Measurements from ENCODE around the gene MRPS2. TPM values are rescaled to one million over a fixed set of nuclear protein-coding genes. Genes with fewer than 3 reads are reported as not detected.

The MRPS2 gene
- total RNA-seq, 2 donors from 2014 or later, result 40.6 to 54.9 TPM

DNA sequence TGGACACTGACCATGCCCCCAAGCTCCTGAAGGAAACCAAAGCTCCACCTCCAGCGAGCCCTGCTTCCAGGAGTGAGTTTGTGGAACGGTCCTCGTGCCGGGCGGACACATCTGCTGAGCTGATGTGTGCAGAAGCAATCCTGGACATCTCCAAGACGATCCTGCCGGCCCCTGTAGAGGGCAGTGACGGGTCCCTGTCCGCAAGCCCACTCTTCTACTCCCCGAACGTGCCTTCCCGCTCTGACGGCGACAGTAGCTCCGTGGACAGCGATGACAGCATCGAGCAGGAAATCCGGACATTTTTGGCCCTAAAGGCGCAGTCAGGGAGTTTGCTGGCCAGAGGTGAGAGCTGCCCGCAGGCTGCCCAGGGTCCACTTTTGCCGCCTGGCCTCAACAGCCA lies 14.7 kb upstream of the MRPS2 start:
- Mint-ChIP-seq H3K4me1 (ENCODE audit: low read depth) (no peaks in the 10 kb centered on the region), H3K36me3 (ENCODE audit: insufficient read depth in 2 of 2) (no peaks in the 10 kb centered on the region), H3K4me3 (no peak overlapping the region), H3K27ac (no peak overlapping the region), H3K27me3 (ENCODE audit: low read depth) (peaks cover 6% of the 10 kb centered on the region), H3K9me3 (no peaks in the 10 kb centered on the region)
- ATAC-seq (replicated peaks in 1 of 2) (no peak), DNase-seq (no peak)

DNA sequence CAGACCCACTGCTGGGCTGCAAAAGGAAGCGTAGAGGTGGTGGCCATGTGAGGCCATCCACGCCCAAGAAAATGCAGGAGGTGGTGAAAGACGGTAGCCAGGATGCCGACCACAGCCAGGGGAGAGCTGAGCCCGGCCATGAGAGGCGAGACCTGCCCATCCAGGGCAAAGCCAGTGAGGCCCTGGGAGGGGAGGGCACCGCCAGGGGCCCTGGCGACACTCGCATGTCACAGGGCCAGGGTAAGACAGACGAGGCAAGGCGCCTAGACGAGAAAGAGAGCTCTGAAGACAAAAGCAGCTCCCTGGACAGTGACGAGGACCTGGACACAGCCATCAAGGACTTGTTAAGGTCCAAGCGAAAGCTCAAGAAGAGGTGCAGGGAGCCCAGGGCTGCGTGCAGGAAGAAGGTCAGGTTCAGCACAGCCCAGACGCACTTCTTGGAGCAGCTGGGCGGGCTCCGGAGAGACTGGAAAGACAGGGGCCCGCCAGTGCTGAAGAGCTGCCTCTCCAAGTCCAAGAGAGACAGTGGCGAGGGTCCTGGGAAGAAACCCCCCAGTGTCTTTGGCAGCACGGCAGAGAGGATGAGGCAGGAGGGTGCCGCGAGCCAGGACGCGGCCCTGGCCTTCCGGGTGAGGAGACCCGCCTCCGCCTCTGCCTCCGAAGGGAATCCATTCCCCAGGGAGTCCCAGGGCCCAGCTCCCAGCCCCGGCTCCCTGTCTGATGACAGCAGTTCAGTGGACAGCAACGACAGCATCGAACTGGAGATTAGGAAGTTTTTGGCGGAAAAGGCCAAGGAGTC lies 14.0 kb upstream of the MRPS2 start:
- Mint-ChIP-seq H3K9me3 (no peaks in the 10 kb centered on the region), H3K4me1 (ENCODE audit: low read depth) (no peaks in the 10 kb centered on the region), H3K36me3 (ENCODE audit: insufficient read depth in 2 of 2) (no peaks in the 10 kb centered on the region), H3K4me3 (no peak overlapping the region), H3K27ac (no peak overlapping the region), H3K27me3 (ENCODE audit: low read depth) (peaks cover 6% of the 10 kb centered on the region)
- ATAC-seq (replicated peaks in 1 of 2) (no peak), DNase-seq (no peak)

DNA sequence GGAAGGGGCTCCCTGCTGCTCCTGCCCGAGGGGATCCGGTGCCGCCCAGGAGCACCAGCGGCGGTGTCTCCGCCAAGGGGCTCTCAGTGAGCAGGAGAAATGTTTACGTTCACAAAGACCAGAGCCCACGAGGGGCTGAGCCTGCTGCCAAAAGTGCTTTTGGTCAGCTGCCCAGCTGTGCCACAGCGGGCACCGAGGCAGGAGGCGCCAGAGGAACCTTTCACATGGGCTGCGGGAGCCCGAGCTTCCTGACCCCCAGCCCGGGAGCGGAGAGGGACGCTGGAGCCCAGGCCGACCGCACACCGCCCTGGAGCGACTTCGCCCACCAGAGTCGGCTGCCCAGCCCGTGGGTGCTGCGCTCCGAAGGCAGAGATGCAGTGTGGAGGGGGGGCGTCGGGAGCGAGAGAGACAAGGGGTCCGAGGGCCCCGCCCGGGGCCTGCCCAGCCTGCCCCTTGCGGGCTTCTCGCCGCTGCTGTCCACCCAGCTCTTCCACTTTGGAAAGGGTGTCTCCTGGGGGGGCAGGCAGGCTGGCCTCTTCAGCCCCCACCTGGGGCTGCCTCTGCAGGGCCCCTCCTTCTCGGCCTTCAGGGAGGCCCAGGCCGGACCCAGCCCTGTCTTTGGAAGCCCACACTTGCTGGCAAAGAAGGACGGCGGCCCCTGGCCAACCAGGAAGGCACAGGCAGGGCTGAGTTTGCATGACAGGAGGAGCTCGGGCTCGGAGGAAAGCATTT lies 13.0 kb upstream of the MRPS2 start:
- Mint-ChIP-seq H3K27me3 (ENCODE audit: low read depth) (peaks cover 6% of the 10 kb centered on the region), H3K9me3 (no peaks in the 10 kb centered on the region), H3K4me1 (ENCODE audit: low read depth) (no peaks in the 10 kb centered on the region), H3K27ac (no peak overlapping the region), H3K4me3 (no peak overlapping the region), H3K36me3 (ENCODE audit: insufficient read depth in 2 of 2) (no peaks in the 10 kb centered on the region)
- DNase-seq (no peak), ATAC-seq (replicated peaks in 1 of 2) (no peak)

DNA sequence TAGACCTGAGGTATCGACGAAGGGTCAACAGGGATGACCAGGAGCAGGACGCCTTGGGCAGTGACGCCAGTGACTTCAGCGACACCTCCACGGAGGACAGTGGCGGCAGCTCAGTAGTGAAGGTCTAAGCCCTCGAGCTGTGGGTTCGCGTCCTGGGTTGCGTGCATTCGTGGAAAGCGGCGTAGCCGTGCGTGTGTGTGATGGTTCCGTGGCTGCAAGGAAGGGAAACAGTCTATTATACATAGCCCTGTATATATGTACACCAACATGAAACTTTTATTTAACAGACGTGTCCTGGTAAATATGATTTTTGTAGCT lies 12.5 kb upstream of the MRPS2 start:
- H3K27ac Mint-ChIP-seq, result no peak overlapping the region
- DNase-seq (no peak), ATAC-seq (replicated peaks in 1 of 2) (no peak)
- H3K9me3 Mint-ChIP-seq, result no peaks in the 10 kb centered on the region
- H3K4me3 Mint-ChIP-seq, result no peak overlapping the region
- no peaks in the 10 kb centered on the region for H3K36me3 Mint-ChIP-seq (ENCODE audit: insufficient read depth in 2 of 2)
- peaks cover 6% of the 10 kb centered on the region for H3K27me3 Mint-ChIP-seq (ENCODE audit: low read depth)
- no peaks in the 10 kb centered on the region for H3K4me1 Mint-ChIP-seq (ENCODE audit: low read depth)

DNA sequence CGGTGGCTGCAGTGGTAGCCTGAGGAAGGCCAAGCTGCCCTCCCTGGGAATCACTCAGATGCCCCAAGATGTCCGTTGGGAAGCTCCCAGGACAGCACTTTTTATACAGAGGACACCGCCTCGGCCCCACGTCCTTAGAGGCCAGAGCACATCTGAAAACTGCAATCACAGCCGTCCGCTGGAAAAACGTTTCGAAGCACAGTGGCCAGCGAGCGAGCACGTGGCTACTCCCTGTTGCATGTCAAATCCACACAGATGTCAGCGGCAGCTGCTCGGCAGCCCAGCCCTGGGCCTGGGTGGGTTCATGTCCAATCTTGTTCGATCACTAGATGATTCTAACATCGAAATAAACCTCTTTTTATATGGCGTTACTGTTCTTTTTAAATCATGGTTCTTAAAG lies 12.0 kb upstream of the MRPS2 start:
- no peaks in the 10 kb centered on the region for H3K9me3 Mint-ChIP-seq
- DNase-seq (no peak), ATAC-seq (replicated peaks in 1 of 2) (no peak)
- H3K36me3 Mint-ChIP-seq (ENCODE audit: insufficient read depth in 2 of 2), result no peaks in the 10 kb centered on the region
- no peak overlapping the region for H3K27ac Mint-ChIP-seq
- no peaks in the 10 kb centered on the region for H3K4me1 Mint-ChIP-seq (ENCODE audit: low read depth)
- peaks cover 6% of the 10 kb centered on the region for H3K27me3 Mint-ChIP-seq (ENCODE audit: low read depth)
- no peak overlapping the region for H3K4me3 Mint-ChIP-seq

DNA sequence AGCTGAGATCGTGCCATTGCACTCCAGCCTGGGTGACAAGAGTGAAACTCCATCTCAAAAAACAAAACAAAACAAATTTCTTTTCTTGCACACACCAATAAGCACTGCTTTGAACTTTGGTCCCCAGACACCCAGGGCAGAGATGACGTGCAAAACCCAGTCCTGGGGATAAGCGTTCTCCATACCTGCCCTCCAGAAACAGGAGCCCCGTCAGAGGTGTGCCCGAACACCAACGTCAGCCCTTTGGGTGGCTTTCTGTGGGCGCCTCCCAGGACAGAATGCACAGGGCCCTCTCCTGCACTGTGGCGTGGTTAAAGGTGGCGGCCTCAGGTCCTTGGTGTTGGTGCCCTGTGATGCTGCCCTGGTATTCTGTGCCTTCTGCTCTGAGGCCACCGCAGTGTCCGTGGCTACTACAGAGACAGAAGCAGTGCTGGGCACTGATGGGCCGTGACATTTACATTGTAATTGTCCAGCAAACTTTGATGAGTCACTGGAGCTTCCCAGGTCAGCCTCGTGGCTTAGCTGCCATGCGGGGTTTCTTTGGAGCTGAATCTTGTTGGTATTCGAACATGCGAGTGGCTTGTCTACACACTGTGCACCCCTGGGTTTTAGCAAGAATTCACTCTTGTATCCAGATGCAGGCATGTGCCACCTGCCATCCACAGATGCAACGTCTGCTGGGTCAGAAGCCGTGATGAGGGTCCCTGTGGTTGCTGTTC lies 11.1 kb upstream of the MRPS2 start:
- Mint-ChIP-seq H3K27me3 (ENCODE audit: low read depth) (peaks cover 6% of the 10 kb centered on the region), H3K27ac (no peak overlapping the region), H3K4me3 (no peak overlapping the region), H3K36me3 (ENCODE audit: insufficient read depth in 2 of 2) (no peaks in the 10 kb centered on the region), H3K9me3 (no peaks in the 10 kb centered on the region), H3K4me1 (ENCODE audit: low read depth) (no peaks in the 10 kb centered on the region)
- DNase-seq, result no peak
- ATAC-seq (replicated peaks in 1 of 2), result no peak

DNA sequence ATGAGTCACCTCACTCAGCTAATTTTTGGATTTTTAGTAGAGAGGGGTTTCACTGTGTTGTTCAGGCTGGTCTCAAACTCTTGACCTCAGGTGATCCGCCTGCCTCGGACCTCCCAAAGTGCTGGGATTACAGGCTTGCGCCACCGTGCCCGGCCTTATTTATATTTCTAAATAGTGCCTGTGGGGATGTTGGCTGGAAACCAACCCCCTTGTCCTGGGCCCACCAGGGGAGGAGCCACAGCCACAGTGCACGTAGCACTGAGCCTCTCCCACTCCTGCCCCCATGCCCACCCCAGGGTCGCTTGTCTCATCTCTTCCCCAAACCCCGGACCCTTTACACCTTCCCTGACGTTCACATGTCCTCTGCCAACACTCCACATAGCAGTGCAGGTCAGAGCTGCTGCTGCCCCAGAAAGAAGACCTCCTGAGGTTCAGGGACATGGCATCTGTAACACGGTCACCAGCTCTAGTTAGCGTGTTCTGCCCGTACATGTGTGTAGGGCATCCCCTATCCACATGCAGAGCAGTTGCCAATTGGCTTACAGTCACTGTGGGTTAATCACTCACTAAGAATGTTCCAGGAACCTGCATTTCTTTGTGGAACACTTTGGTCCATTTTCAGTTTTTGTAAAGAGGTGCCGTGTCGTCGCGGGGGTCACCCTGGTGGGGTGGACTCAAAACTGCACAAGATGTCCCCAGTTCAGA lies 10.2 kb upstream of the MRPS2 start:
- Mint-ChIP-seq H3K27ac (no peak overlapping the region), H3K27me3 (ENCODE audit: low read depth) (peaks cover under 1% of the 10 kb centered on the region), H3K36me3 (ENCODE audit: insufficient read depth in 2 of 2) (no peaks in the 10 kb centered on the region), H3K4me3 (no peak overlapping the region), H3K9me3 (no peaks in the 10 kb centered on the region), H3K4me1 (ENCODE audit: low read depth) (no peaks in the 10 kb centered on the region)
- DNase-seq, result no peak
- no peak for ATAC-seq (replicated peaks in 1 of 2)

DNA sequence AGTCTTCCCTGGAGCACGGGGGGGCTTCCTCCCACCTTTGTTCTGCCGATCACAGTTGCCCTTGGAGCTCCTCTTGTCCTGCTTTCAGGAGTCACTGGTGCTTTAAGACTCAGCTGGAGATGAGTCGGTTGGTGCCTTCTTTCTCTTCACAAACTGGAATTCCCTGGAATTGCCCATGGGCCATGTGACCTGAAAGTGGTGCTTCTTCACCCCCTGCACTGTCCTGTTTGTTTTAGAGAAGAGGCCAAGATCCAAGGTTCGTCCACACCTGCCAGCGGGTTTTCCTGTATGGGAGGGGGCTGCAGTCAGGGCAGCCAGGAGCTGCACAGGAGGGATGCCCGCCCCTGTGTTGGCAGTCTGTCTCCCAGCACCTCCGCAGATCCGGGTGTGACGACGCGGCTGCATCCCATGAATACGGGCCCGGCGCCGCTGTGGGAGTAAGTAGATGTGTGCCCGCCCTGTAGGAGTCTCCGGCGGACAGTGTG lies 9.5 kb upstream of the MRPS2 start:
- DNase-seq, result no peak
- Mint-ChIP-seq H3K9me3 (no peaks in the 10 kb centered on the region), H3K36me3 (ENCODE audit: insufficient read depth in 2 of 2) (no peaks in the 10 kb centered on the region), H3K4me3 (no peak overlapping the region), H3K27ac (no peak overlapping the region), H3K27me3 (ENCODE audit: low read depth) (no peaks in the 10 kb centered on the region), H3K4me1 (ENCODE audit: low read depth) (no peaks in the 10 kb centered on the region)
- ATAC-seq (replicated peaks in 1 of 2), result no peak

DNA sequence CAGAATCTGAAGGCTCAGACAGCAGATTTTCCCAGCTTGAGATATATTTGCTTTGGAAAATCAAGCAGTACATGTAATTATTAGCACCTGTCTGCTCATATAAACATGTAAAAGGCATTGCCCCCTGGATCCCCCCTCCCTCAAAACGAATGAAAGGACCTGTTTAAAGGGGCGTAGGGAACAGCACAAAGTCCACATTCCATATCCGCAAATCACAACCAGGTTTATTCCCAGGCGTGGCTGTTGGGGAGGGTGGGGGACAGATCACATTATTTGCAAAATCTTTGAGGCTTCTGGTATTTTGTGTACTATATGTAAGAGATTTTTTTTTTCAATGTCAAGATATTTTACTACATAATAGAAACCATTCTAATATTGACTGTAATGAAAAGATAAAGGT lies 8.7 kb upstream of the MRPS2 start:
- H3K27ac Mint-ChIP-seq, result no peak overlapping the region
- DNase-seq (no peak), ATAC-seq (replicated peaks in 1 of 2) (no peak)
- H3K4me3 Mint-ChIP-seq, result no peak overlapping the region
- no peaks in the 10 kb centered on the region for H3K27me3 Mint-ChIP-seq (ENCODE audit: low read depth)
- no peaks in the 10 kb centered on the region for H3K9me3 Mint-ChIP-seq
- no peaks in the 10 kb centered on the region for H3K4me1 Mint-ChIP-seq (ENCODE audit: low read depth)
- H3K36me3 Mint-ChIP-seq (ENCODE audit: insufficient read depth in 2 of 2), result no peaks in the 10 kb centered on the region

DNA sequence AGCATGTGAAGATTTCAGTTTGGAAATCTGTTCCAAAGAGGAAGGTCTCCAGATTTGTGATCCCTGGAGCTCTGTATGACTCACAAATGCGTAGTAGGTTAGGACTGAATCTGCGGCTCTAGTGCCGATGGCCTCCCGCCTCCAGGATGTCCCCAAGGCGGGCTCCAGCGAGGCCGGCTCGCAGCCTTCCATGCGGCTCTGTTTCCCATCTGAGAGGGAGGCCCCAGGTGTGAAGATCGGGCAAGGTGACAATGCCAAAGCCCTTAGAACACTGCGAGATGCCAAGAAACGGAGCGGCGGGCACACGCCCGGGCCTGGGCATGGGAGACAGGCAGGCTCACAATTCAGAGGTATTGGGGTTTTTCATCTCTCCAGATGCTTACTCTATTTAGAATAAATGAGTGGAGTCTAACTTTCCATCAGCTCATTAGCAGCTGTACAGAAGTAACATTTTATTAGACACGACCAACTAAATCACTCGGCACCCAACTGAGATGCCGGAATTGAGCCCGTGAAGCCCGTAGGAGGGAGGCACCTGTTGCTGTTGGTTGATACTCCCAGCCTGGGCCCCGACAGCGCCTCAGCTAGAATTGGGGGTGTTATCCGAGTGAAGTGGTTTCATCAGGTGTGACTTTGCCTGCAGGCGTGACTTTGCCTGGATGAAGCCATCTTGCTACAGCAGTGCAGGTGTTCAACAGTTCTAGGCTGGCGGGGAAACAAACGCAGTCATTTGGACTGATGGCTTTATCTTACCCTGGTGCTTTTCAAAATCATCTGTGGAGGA lies 7.4 kb upstream of the MRPS2 start:
- H3K36me3 Mint-ChIP-seq (ENCODE audit: insufficient read depth in 2 of 2), result no peaks in the 10 kb centered on the region
- no peaks in the 10 kb centered on the region for H3K27me3 Mint-ChIP-seq (ENCODE audit: low read depth)
- no peak for DNase-seq
- no peak overlapping the region for H3K4me3 Mint-ChIP-seq
- H3K4me1 Mint-ChIP-seq (ENCODE audit: low read depth), result no peaks in the 10 kb centered on the region
- no peak for ATAC-seq (replicated peaks in 1 of 2)
- H3K9me3 Mint-ChIP-seq, result no peaks in the 10 kb centered on the region
- H3K27ac Mint-ChIP-seq, result no peak overlapping the region

DNA sequence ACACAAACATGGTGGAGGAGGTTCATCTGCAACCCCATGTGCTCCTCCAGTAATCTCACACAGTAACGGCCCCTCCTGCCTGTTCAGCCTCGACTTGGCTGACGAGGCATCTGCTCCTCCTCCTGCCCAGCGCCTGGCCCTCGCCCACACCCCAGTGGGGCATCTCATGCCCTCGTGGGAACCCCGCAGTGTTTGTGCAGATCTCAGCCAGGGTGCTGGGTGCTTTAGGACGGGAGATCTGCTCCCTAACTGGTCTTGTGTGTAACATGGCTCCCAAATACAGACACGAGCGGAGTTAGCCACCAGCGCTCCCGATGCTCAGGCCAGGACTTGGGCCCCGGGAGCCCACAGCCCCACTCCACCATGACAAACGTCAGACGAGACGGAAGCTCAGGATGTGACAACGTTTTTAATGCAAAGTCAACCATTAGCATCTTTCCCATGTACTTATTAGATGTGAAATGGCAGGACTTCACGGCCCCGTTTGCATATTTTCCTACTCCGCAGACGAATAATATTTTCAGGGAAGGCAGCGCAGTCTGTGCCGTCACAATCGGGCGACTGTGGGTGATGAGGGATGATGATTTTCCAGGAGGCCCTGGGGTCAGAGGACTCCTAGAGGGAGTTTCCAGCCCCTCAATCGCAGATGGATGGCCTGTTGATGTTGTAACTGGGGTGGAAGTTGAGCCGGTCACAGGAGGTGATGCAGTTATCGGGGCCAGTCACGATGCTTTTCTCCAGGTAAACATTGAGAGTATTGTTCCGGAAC lies 5.5 kb upstream of the MRPS2 start:
- Mint-ChIP-seq H3K4me3 (no peak overlapping the region), H3K27me3 (ENCODE audit: low read depth) (no peaks in the 10 kb centered on the region), H3K36me3 (ENCODE audit: insufficient read depth in 2 of 2) (no peaks in the 10 kb centered on the region), H3K9me3 (no peaks in the 10 kb centered on the region), H3K27ac (no peak overlapping the region), H3K4me1 (ENCODE audit: low read depth) (no peaks in the 10 kb centered on the region)
- DNase-seq (no peak), ATAC-seq (replicated peaks in 1 of 2) (no peak)

All from activated T-cell treated with anti-CD3 and anti-CD28 coated beads, Interleukin-2, amount 50 U/mL, for 72 hours (primary cell).